Ovary (tissue), 9 donors: ENCODE results near the gene SETDB1. TPM values are rescaled to one million over a fixed set of nuclear protein-coding genes. Genes with fewer than 3 reads are reported as not detected.

Source experiments
- DNase-seq, 5 donors: peaks; one replicate each; pipeline ENCODE4 v3.0.0-alpha.2; 2019 to 2020
- H3K27ac ChIP-seq, 2 donors: fragments of 200-600 bp; one replicate each; pipeline versions ENCODE4 v1.5.1 to v1.8.0; 2019 to 2022
- H3K27me3 ChIP-seq: fragments of 200-600 bp; one replicate; pipeline ENCODE4 v1.8.0; 2022
- H3K36me3 ChIP-seq: fragments of 200-600 bp; sonication (generic); one replicate; pipeline ENCODE4 v1.5.1; 2019
- H3K4me1 ChIP-seq: one replicate; pipeline ENCODE4 v1.8.1; 2013; ENCODE audit warnings: mild to moderate bottlenecking, moderate library complexity; ENCODE audit not compliant: insufficient read depth
- H3K4me3 ChIP-seq: fragments of 200-600 bp; sonication (generic); one replicate; pipeline ENCODE4 v1.5.1; 2017
- H3K9me3 ChIP-seq, 2 donors: fragments of 200-600 bp in 1 of 2; sonication (generic) in 1 of 2; one replicate each; pipeline versions ENCODE4 v1.5.1 to v1.8.1; 2013 to 2019; ENCODE audit warnings: mild to moderate bottlenecking in 1 of 2, moderate library complexity in 1 of 2
- CTCF ChIP-seq, 3 donors: fragments of 450-650 bp in 2 of 3; fragments of 200-600 bp in 1 of 3; IDR thresholded peaks; one replicate each; pipeline versions ENCODE4 v1.5.1 to v1.8.0; 2016 to 2022; ENCODE audit warnings: antibody characterized with exemption in 3 of 3, mild to moderate bottlenecking in 1 of 3
- EP300 ChIP-seq: sonication (generic); formaldehyde crosslinking; IDR thresholded peaks from one replicate; pipeline ENCODE4 v1.6.1; 2017; ENCODE audit warnings: antibody characterized with exemption
- POLR2A ChIP-seq: fragments of 450-650 bp; IDR thresholded peaks from one replicate; pipeline ENCODE4 v1.6.1; 2017; ENCODE audit warnings: antibody characterized with exemption, mild to moderate bottlenecking, moderate library complexity
- WGBS, 3 donors: extraction: QIAGEN DNeasy Blood & Tissue Kit in 1 of 3; methylation state at CpG; one replicate each; pipeline versions ENCODE4 v1.1.5 to v1.1.7; 2013 to 2017; 5-methylcytosine and 5-hydroxymethylcytosine counted together
- intact Hi-C, 4 donors: fragments of 100-400 bp; cut with DNase I; formaldehyde crosslinking; loops; one replicate each; pipeline versions ENCODE4 v1.11.0 to v1.15.1; 2022 to 2023
- polyA plus RNA-seq, 2 donors: library from polyadenylated mRNA; stranded (reverse); fragments of 200-250 nt in 1 of 2; fragments of 350-450 nt in 1 of 2; fragmentation: Illumina TruSeq in 1 of 2; extraction: RNeasy Lipid Tissue Mini Kit (QIAGEN cat#74804) in 1 of 2; gene quantifications; one replicate each; pipeline ENCODE4 v1.2.3, GENCODE V29; 2013 to 2014
- total RNA-seq, 7 donors: library from RNA; depleted of rRNA in 2 of 7; stranded (reverse); fragments of >200 nt in 2 of 7; fragmentation: NEBNext Ultra II Directional in 3 of 7; extraction: Animal tissue kit (Norgen Biotek cat#: 25700) in 3 of 7; gene quantifications; one replicate each; pipeline versions ENCODE4 v1.1.0 to v1.2.4, GENCODE V29; 2016 to 2023
- donor health status: DM: no; HTN: no; CAD: no; lungs with moderate emphysema.
- donor health status: DM: no; HTN: no; CAD: no.
- donor health status: Bipolar disorder and iron deficiency.
- donor health status: DM: yes; HTN: yes; CAD: no.
- donor health status: DM: no; HTN: no; CAD: no.
- donor health status: DM: yes; HTN: yes; CAD: no.

The SETDB1 gene
- total and polyA plus RNA-seq, 9 donors: 21.9 to 49.4 (median 40.9) TPM

- DNase-seq: peak in 1 of 5 donors; percentile 64
- 25 to 30% (median 26%) methylated on average over 9 of the region's 9 CpGs for WGBS, 3 donors
- TF ChIP-seq CTCF (IDR thresholded peaks at IDR 0.05) (peak; percentile 68 to 72 (median 70)), POLR2A (no peak)
- Histone ChIP-seq H3K36me3 (no peaks in the 10 kb centered on the region), H3K4me1 (peaks cover 1% of the 10 kb centered on the region), H3K27ac (peak overlapping the region; percentile 11 to 41), H3K4me3 (peak overlapping the region; percentile 11), H3K27me3 (no peaks in the 10 kb centered on the region), H3K9me3 (no peaks in the 10 kb centered on the region)
- intact Hi-C loops: loop anchor here in 1 of 4 donors (5.0 kb wide), 1 partner anchor 529 kb away; no protein-coding TSS in a partner anchor
Observed at GRCh38 chr1:150995896-150996295, 69.7 kb downstream of the SETDB1 start.

- Histone ChIP-seq H3K4me1 (peaks cover 5% of the 10 kb centered on the region), H3K4me3 (no peak overlapping the region), H3K27ac (no peak overlapping the region), H3K27me3 (no peaks in the 10 kb centered on the region), H3K36me3 (no peaks in the 10 kb centered on the region), H3K9me3 (no peaks in the 10 kb centered on the region)
- WGBS, 3 donors: 77 to 83% (median 78%) methylated on average over 20 of the region's 20 CpGs
- TF ChIP-seq POLR2A (no peak), CTCF (IDR thresholded peaks at IDR 0.05) (no peak), EP300 (no peak)
- DNase-seq: no peak
- intact Hi-C loops: loop anchor here in 1 of 4 donors (5.0 kb wide), 1 partner anchor 530 kb away; no protein-coding TSS in a partner anchor
Observed at GRCh38 chr1:150997126-150997872, 71.1 kb downstream of the SETDB1 start.

- TF ChIP-seq EP300: no peak
- no peak for TF ChIP-seq CTCF (IDR thresholded peaks at IDR 0.05)
- no peak for TF ChIP-seq POLR2A
- Histone ChIP-seq H3K27me3 (no peaks in the 10 kb centered on the region), H3K4me3 (no peak overlapping the region), H3K27ac (no peak overlapping the region), H3K9me3 (no peaks in the 10 kb centered on the region), H3K4me1 (peaks cover 5% of the 10 kb centered on the region), H3K36me3 (no peaks in the 10 kb centered on the region)
- DNase-seq: no peak
- intact Hi-C loops: loop anchor here in 1 of 4 donors (5.0 kb wide), 1 partner anchor 531 kb away; no protein-coding TSS in a partner anchor
- 61 to 69% (median 66%) methylated on average over 4 to 5 of the region's 5 CpGs for whole genome bisulfite sequencing, 3 donors
Observed at GRCh38 chr1:150997949-150998348, 71.8 kb downstream of the SETDB1 start.

- Histone ChIP-seq H3K27me3 (no peaks in the 10 kb centered on the region), H3K36me3 (no peaks in the 10 kb centered on the region), H3K4me1 (peaks cover 6% of the 10 kb centered on the region), H3K27ac (no peak overlapping the region), H3K9me3 (no peaks in the 10 kb centered on the region), H3K4me3 (no peak overlapping the region)
- 37 to 60% (median 41%) methylated on average over 17 of the region's 17 CpGs for WGBS, 3 donors
- intact Hi-C loops: loop anchor here in 1 of 4 donors (5.0 kb wide), 1 partner anchor 532 kb away; no protein-coding TSS in a partner anchor
- DNase-seq: no peak
- TF ChIP-seq EP300 (no peak), CTCF (IDR thresholded peaks at IDR 0.05) (no peak), POLR2A (no peak)
Observed at GRCh38 chr1:150999051-150999674, 73.0 kb downstream of the SETDB1 start.
